HUDEP-2 (cell line): Measurements from ENCODE around the gene AIF1L.
"Not testable (repeated sequence)": the region's sequence is repeated elsewhere in the genome, so short reads cannot be mapped to it uniquely, and the experiment has no call there.

Experiments
- DNase-seq, 76 experiments: peaks; one replicate each; lab custom pipeline; 2025; ENCODE audit not compliant: unreplicated experiment in 76 of 76; lab: John Stamatoyannopoulos, UW

The AIF1L gene

GRCh38 chr9:131097948-131098278 is 1.6 kb downstream of the AIF1L start:
- DNase-seq = no peak

GRCh38 chr9:131098391-131099101 is 2.2 kb downstream of the AIF1L start:
- peak in 1 of 76 experiments; percentile 27 for DNase-seq

DNA sequence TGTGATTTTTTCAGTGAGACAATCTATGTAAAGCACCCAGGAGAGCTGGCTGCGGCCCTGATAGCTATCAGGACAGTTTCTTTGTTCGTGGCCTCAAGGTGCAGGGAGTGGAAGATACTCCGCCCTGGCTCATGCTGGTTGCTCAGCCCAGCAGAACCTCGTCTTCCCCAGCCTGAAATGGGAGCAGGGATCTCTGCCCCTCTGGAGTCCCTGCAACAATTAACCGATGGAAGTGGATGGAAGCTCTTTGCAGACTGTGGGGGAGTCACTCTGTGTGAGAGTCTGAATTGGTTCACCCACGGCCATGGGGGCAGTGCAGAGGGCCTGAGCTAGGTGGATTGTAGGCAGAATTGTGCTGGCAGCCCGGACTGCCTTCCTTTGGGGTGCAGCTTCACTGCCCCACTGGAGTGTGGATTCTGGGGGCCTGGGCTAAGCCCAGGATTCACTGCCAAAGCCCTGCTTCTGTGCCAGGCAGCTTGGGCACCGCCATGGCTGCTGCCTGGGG is 2.8 kb downstream of the AIF1L start:
- peak in 12 of 76 experiments; percentile 3 to 42 (median 15) for DNase-seq

DNA sequence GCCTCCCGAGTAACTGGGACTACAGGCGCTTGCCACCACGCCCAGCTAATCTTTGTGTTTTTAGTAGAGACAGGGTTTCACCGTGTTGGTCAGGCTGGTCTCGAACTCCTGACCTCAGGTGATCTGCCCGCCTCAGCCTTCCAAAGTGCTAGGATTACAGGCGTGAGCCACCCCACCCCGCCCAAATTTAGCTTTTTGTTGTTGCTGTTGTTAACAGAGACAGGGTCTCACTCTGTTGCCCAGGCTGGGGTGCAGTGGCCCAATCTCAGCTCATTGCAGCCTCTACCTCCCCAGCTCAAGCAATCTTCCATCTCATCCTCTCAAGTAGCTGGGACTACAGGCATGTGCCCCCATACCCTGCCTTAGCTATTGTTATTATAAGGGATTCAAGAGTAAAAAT is 3.5 kb downstream of the AIF1L start:
- DNase-seq = not testable (repeated sequence)

DNA sequence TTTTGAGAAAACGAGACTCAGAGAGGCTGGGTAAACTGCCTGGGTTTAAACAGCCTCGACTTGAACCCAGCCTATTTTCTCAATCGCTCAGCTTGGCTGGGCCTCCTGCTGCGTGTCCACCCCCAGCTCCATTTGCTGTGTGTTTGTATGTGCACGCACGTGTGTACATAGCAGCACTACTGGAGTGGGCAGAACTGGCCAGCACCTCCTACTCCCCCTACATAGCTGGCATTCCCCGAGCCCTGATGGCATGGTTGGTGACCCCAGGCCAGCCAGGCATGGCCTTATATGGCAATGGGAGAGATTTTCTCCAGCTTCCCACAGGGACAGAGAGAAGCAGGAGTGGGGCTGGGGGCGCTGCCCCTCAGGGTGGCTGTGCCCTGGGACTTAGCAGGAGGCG is 4.1 kb downstream of the AIF1L start:
- DNase-seq = no peak

DNA sequence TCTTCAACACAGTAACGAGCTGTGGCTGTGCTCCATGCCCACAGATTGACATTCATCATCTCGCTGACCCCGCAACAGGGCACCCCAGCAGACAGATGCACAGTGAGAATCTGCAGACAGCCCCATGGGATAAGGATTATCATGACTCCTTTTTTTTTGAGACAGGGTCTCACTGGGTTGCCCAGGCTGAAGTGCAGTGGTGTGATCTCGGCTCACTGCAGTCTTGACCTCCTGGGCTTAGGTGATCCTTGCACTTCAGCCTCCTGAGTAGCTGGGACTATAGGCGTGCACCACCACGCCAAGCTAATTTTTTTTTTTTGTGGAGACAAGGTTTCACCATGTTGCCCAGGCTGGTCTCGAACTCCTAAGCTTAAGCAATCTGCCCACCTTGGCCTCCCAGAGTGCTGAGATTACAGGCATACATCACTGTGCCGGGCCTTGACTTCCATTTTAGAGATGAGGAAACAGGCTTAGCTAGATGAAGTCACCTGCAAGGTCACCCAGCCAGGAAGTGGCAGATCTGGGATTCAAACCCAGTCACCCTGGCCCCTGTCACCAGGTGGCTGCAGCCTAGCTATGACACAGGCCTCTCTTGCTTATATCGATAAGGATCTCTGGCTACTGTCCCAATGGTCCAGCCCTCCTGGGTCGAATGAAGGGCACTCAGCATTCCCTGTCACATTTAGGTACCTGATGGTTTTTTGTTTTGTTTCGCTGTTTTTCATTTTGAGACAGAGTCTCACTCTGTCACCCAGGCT is 5.1 kb downstream of the AIF1L start:
- peak in 7 of 76 experiments; percentile 5 to 28 (median 16) for DNase-seq

- no peak for DNase-seq
These were observed 6.7 kb downstream of the AIF1L start for GRCh38 chr9:131103024-131103423.

GRCh38 chr9:131103535-131103934 is 7.2 kb downstream of the AIF1L start:
- DNase-seq = no peak

GRCh38 chr9:131104016-131104740 is 7.8 kb downstream of the AIF1L start:
- no peak for DNase-seq

DNA sequence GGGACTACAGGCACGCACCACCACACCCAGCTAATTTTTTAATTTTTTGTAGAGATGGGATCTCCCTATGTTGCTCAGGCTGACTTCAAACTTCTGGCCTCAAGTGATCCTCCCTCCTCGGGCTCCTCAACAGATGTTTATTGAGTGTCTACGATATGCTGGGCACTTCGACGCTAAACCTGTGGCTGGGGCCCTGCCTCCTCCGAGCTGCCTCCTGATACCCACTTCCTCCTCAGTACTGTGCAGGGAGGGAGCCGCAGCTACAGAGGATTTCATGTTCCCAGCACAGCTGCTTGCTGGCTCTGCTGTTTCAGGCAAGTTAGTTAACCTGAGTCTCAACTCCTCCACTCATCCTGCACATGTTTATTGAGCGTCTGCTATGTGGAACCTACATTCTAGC is 9.6 kb downstream of the AIF1L start:
- DNase-seq = no peak

DNA sequence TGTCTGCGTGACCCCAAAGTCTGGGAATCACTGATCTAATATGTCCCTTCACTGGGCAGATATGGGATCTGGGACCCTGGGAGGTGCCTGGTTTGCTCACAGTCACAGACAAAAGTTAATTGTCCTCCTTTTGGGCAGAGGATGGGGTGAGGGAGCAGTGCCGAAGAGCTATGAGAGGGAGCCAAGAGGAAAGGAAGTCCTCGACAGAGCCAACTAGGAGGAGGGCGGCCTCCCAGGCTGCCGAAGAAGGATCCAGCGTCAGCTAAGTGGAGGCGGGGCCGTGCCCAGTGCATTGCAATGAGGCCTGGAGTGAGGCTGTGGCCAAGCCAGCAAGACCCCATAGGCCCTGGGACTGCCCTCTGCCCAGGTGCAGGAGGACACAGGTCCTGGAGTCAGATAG is 11.4 kb downstream of the AIF1L start:
- no peak for DNase-seq

- no peak for DNase-seq
These were observed 15.0 kb downstream of the AIF1L start for GRCh38 chr9:131111186-131111853.

GRCh38 chr9:131111854-131112311 is 15.6 kb downstream of the AIF1L start:
- DNase-seq = no peak

DNA sequence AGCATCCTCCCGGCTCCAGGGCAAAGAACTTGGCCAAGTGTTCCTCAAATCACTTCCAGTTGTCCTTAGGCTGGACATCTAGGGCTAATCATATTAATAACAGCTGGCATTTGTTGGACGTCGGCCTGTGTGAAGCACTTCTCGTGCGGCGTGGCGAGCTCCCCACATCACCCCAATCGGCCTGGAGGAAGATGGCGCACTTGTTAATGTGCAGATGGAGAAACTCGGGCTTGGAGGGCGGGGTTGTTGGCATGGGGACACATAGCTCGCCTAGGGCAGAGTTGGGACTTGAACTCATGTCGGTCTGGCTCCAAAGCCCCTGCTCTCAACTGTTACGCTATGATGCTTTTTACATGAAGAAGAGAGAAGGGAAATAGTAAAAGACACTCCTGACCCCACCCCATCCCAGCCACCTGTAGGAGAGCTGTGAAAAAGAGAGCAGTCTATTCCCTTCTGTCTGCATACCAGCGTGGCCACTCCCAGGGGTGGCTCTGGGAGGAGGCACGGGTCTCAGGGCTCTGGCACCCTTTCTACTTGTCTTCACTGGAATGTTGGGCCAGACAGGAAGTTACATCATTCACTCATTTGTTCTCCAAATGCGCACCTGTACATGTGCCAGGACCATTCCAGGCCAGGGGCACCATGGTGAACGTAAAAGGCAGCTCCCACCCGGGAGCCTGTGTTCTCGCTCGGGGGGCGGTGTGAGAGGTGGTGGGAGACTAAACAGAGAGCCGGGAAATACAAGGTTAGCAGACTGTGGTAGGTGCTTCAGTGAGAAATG is 16.2 kb downstream of the AIF1L start:
- DNase-seq = no peak

GRCh38 chr9:131113655-131114054 is 17.3 kb downstream of the AIF1L start:
- no peak for DNase-seq

GRCh38 chr9:131114084-131114535 is 17.8 kb downstream of the AIF1L start:
- no peak for DNase-seq

DNA sequence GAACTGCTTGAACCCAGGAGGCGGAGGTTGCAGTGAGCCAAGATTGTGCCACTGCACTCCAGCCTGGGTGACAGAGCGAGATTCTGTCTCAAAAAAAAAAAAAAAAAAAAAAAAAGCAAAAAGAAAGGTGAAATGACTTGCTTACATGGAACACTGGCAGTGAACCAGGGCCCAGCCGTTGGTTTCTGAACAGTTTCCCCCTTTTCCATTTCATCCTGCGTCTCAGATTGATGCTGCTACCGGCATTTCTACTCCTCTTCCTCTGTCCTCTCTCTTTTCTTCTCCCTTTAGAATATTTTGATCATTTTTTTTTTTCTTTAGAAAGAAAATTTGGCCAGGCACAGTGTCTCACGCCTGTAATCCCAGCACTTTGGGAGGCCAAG is 19.0 kb downstream of the AIF1L start:
- not testable (repeated sequence) for DNase-seq

DNA sequence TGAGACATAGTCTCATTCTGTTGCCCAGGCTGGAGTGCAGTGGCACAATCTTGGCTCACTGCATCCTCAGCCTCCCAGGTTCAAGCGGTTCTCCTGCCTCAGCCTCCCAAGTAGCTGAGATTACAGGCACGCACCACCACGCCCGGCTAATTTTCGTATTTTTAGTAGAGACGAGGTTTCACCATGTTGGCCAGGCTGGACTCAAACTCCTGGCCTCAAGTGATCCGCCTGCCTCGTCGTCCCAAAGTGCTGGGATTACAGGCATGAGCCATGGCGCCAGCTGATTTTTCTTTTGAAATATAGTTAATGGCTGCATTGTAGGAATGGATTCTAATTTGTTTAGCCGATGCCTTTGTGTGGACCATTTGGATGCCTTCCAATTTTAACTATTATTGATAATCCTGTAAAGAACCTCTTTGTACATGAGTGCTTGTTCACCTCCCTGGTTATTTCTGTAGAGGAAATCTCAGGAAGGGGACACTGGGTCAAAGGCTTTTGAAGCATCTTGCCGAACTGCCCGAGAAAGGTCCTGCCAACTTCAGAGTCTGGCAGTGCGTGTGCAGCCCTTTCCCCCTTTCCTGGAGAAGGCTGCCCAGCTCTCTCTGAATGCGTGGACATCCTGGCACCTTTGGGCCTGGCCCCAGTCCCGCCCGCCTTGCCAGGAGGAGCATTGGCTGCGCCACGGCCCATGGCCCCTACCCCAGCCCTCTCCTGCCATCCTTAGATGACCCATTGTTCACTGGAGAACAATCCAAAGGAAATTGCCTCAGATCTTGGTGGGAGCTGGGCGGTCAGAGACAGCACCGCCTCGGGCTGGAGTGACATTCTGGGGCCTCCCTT is 20.2 kb downstream of the AIF1L start:
- no peak for DNase-seq

DNA sequence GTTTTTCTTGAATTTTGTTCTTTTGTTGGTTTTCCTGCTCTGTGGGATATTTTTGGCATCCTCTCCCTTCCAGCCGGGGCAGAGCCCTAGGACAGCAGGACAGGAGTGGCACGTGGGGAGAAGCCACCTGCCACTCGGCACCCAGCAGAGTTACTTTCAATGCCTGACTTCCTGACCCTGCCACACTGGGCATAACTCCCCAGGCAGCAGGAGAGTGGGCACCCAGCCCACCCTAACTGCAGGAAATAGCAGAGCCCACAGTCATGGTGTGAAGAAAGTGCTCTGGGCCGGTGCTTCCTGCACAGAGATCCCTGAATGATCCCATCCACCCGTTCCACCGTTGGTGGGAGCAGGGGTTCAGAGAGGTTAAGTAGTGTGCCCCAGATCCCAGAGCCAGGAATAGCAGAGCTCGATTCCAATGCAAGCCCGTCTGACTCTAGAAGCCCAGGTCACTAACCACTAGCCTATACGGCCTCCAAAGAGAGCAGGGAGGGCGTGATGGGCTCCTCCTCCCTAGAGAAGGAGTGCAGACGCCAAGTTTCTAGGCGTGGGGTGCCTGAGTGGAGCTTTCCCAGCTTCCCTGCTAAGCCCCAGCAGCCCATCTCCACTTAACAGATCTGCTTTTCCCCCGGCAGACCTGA is 20.9 kb downstream of the AIF1L start:
- no peak for DNase-seq
